ENCODE data around the gene CCBE1.
"Not testable (repeated sequence)": the region's sequence is repeated elsewhere in the genome, so short reads cannot be mapped to it uniquely, and the experiment has no call there.

CCBE1 gene

GRCh38 chr18:59651071-59651470 lies 46.2 kb downstream of the CCBE1 start:
- DNase-seq: no peak

DNA sequence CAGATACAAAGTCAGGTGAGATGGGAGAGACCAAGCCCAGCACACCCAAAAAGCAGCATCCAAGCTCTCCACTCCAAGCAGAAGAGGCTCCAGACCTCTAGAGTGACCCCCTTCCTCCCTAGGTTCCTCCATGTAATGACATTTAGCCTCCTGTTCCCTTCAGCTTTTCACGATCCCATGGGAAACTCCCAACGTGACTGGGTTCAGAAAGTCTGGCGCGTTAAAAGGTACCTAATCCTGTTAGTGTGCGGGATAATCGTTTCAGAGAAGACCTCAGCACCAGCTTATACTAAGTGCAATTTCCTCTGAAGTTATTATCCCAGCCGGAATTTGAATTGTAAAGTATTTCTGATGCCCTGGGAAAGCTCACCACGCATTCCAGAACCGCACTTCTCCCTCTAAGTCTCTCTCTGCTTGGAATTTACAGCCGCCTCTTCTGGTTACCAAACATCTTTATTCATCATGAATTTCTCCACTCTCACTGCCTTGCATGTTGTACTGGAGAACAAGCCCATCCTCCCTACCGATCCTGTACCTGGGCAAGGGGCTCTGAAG lies 46.9 kb downstream of the CCBE1 start:
- peak; percentile 80 for DNase-seq

GRCh38 chr18:59649591-59649990 lies 47.6 kb downstream of the CCBE1 start:
- no peak for DNase-seq

GRCh38 chr18:59648469-59648868 lies 48.8 kb downstream of the CCBE1 start:
- DNase-seq: not testable (repeated sequence)

DNA sequence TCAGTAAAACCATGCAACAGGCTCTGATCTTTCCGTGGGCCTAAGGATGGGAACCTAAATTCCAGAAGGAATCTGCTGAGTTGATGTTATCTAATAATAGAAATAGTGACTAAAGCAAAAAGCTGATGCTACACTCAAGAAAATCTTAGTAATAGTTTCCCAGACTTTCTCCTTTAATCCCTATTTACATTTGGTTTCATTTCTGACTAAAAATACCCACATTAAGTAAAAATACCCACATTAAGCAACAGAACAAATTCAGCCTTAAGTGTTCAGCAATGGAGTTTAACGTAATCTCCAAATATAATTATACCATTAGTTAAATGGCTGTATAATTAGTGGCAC lies 50.3 kb downstream of the CCBE1 start:
- DNase-seq: peak; percentile 58

DNA sequence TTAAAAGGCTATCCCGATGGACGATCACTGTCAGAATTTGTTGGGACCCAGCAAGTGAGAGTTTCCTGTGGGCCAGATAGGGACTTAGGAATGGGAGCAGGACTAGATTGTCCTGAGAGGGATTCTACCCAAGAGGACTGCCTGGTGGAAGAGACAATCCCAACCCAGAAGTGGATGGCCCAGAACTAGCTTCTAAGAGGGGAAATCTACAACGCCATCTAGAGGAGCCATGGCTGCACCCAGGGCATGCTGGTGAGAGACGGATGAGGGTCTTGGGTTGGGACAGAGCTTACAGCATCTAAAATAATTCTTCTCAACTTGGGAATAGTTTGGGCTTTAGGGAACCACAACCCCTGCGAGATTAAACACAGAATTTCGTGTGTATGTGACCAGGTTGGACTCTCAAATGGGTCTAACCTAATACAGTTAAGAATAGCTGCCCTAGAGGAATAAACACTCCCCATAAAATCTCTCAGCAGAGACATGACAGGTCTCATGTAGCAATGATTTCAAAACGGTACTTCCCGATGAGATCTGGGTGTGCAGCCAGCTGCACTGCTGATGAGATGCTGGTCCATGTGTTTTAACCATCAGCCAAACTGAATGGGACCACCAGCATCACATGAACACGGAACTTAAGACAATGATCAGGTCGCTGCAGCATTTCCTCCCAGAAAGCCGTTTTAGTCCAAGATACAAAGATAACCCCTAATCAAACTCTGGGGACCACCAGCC lies 50.8 kb downstream of the CCBE1 start:
- DNase-seq: no peak

DNA sequence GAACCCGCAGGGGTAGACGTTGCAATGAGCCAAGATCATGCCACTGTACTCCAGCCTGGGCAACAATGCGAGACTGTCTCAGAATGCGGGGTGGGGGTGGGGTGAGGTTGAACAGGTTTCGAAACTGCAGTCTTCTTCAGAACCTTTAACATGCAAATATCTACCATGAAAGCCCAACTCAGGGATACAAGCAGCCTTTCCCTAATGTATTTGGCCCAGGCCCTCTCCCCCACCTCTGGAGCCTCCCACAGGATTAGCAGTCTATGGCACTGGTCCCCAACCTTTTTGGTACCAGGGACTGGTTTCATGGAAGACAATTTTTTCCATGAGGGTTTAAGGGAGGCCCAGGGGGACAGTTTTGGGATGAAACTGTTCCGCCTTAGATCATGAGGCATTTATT lies 53.5 kb downstream of the CCBE1 start:
- no peak for DNase-seq

GRCh38 chr18:59640721-59641120 lies 56.5 kb downstream of the CCBE1 start:
- DNase-seq: no peak

- peak; percentile 37 for DNase-seq
Observed at GRCh38 chr18:59639821-59640220, 57.4 kb downstream of the CCBE1 start.

GRCh38 chr18:59639136-59639535 lies 58.1 kb downstream of the CCBE1 start:
- DNase-seq: no peak

GRCh38 chr18:59633961-59634485 lies 63.2 kb downstream of the CCBE1 start:
- DNase-seq: peak; percentile 70

DNA sequence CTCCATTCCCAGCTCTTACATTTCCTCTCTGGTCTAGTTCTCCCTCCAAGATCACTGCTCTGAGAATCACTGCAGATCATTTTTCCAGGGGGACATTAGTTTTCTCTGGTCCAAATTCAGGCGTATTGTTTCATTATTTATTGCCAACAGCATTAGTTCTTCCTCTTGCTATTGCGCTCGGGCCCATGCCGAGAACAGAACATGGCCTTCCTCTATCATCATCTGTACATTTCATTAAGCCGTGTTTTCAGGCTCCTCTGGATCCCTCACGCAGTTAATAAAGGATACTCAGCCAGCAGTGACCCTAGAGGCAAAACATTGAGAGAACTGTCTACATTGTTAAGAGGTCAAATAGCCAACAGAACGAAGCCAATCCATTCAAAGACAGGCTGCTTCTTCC lies 63.9 kb downstream of the CCBE1 start:
- DNase-seq: no peak

DNA sequence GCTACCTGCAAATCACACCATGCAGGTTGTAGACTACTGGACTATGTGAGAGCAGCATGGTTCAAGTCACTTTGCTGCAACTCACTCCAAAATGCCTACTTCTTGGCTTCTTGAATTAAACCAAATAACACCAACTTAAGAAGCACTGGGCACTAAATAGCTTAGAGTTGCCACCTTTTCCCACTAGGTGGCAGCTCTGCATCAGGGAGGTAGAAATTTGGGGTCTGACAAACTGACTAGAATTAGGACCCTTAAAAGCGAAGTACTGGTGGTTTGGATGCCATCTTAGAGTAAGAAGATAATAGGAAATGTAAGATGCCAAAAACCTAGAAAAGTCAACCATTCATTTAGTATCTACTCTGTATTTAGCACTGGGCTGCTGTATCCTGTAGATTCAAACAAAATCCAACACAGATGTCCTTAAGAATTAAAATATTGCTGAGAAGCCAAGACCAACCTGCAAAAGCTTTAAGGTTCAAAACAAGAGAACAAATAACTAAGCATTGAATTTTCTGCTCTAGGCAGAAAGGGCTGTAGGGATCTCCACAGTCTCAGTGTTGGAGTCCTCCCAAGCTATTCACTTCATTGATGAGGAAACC lies 65.5 kb downstream of the CCBE1 start:
- peak; percentile 51 for DNase-seq

DNA sequence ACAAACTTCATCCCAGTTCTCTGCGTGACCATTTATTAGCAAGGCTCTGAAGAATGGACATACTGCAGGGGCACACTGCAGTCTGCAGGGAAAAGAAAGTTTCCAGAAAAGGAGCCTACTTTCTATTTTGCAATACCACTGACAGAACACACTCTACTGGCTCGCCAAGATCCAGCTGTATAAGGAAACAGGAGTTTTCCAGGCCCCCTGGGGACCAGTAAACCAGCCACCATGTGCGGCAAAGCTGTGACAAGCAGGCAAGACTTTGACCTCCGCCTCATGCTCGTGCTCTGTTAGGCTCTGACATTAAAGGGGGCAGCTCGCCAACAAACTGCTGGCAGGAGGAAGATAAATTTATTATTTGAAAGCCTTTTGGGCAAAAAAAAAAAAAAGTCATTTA lies 67.3 kb downstream of the CCBE1 start:
- peak; percentile 39 for DNase-seq

DNA sequence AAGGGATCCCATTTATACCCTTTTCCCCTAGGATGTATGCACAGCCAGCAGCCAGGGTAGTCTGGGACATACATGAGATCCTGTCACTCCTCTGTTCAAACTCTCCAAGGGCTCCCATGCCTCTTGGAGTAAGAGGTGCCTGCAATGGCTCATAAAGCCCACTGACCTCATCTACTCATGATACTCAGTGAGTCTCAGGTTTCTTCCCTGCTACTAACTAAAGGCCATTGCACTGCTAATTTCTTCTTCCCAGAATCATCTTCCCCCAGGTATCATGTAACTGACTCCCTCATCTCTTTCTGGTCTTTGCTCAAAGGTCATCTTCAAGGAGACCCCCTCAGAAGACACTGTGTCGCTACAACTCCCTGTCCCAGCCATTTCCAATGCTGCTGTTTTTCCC lies 68.2 kb downstream of the CCBE1 start:
- DNase-seq: no peak

GRCh38 chr18:59627414-59627813 lies 69.8 kb downstream of the CCBE1 start:
- no peak for DNase-seq

- DNase-seq: peak; percentile 61
Observed at GRCh38 chr18:59624369-59624765, 72.9 kb downstream of the CCBE1 start.

- peak; percentile 73 for DNase-seq
Observed at GRCh38 chr18:59623456-59624368, 73.5 kb downstream of the CCBE1 start.

DNA sequence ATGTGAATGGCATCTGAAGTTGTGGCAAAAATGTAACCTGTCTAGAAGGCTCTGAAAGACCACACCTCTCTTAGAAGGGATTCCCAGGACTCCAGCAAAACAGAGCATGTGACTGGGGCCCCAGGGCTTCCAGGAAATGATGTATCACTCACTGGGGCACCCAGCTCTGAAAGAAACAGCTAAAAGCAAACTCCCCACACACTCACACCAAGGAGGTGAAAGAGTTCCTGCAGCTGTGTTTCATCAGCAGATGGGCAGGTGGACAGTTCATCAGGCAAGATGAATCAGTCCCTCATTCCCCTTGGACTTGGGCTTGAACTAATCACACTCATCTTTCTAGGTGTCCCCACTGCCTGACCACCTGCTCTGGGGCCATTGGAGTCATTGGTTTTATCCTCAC lies 76.2 kb downstream of the CCBE1 start:
- DNase-seq: no peak

GRCh38 chr18:59620381-59620780 lies 76.8 kb downstream of the CCBE1 start:
- DNase-seq: no peak

DNA sequence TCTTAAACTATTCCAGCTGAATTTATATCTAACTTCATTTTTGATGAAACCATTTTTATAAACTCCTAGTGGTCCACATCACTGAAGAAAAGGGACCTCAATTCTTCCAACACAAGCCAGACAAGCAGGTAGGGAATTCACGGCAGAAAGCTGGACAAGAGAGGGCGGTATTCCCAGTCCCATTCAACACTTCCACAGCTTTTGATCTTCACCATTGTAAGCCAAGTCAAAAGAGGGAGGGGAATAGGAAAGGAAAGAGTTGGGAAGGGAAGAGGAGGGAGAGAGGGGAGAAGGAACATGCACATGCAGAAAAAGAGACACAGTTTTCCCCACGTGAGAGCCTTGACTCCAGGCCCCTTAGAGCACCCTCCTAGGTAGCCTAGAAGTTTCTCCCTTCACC lies 77.4 kb downstream of the CCBE1 start:
- DNase-seq: no peak

DNA sequence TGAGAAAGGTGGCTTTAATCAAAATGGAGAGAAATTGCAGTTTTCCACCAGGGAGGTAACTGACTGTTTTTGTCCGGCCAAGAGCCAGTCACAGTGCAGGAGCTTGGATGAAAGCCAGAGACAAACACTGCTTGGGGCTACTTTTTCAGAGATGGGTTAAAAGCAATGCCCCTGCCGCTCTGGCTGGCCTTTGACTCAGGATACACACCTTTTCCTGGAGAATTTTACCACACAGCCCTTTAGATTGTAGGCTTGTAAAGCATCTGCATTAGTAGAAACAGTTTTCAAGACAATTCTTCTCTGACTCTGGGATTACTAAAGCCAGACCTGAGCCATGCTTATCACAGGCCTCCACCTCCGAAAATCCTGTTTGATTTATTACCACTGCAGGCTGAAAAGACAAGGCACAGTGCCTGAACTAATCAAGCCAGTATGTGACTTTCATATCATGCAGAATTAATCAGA lies 79.7 kb downstream of the CCBE1 start:
- no peak for DNase-seq

DNA sequence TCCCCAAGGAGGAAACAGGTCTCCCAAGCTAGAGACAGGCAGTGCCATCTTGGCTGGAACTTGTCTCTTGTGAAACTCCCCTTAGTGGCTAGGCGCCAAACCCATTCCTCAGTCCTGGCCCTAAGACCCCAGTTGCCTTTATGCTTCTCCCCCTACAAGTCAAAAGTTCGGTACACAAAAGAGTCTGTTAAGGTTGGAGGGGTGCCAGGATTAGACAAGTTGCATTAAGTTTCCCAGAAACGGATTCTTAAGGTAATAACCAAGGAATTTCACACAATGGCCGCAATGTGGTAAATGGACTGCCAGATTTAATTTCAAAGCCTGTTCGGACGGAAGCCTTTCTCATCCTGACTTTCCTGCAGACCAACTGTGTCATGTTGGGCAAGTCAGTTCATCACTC lies 80.7 kb downstream of the CCBE1 start:
- DNase-seq: no peak

All from fibroblast of skin of back (primary cell).